GM18909 (cell line): ENCODE measurements around the gene TAF12.
A peak's percentile ranks its signal among the peaks of the same experiment; 100 is the strongest.
"Not testable (repeated sequence)": the region's sequence is repeated elsewhere in the genome, so short reads cannot be mapped to it uniquely, and the experiment has no call there.

ENCODE experiments used
- ATAC-seq: cut with Tn5 transposase; IDR thresholded peaks from one replicate; pipeline ENCODE4 v1.9.1; 2021; ENCODE audit warnings: mild to moderate bottlenecking; ENCODE audit not compliant: unreplicated experiment, poor library complexity

TAF12 gene

GRCh38 chr1:28586585-28587391 is 56.1 kb downstream of the TAF12 start:
- not testable (repeated sequence) for ATAC-seq

- no peak for ATAC-seq
These were observed 60.6 kb downstream of the TAF12 start for GRCh38 chr1:28582248-28582615.

GRCh38 chr1:28581531-28582247 is 61.2 kb downstream of the TAF12 start:
- ATAC-seq = peak; percentile 87

- ATAC-seq = peak; percentile 5
These were observed 61.9 kb downstream of the TAF12 start for GRCh38 chr1:28580722-28581530.

GRCh38 chr1:28579401-28579800 is 63.5 kb downstream of the TAF12 start:
- ATAC-seq = no peak

GRCh38 chr1:28578696-28579218 is 64.1 kb downstream of the TAF12 start:
- no peak for ATAC-seq

- no peak for ATAC-seq
These were observed 64.9 kb downstream of the TAF12 start for GRCh38 chr1:28577738-28578536.

- no peak for ATAC-seq
These were observed 65.7 kb downstream of the TAF12 start for GRCh38 chr1:28577052-28577678.

- ATAC-seq = no peak
These were observed 69.3 kb downstream of the TAF12 start for GRCh38 chr1:28573564-28573963.

- ATAC-seq = not testable (repeated sequence)
These were observed 70.0 kb downstream of the TAF12 start for GRCh38 chr1:28572891-28573290.

- no peak for ATAC-seq
These were observed 71.0 kb downstream of the TAF12 start for GRCh38 chr1:28571911-28572310.

- no peak for ATAC-seq
These were observed 75.9 kb downstream of the TAF12 start for GRCh38 chr1:28566931-28567330.

GRCh38 chr1:28565726-28566125 is 77.1 kb downstream of the TAF12 start:
- no peak for ATAC-seq

GRCh38 chr1:28565040-28565439 is 77.8 kb downstream of the TAF12 start:
- no peak for ATAC-seq

- ATAC-seq = no peak
These were observed 78.6 kb downstream of the TAF12 start for GRCh38 chr1:28564310-28564709.

GRCh38 chr1:28560886-28561285 is 82.0 kb downstream of the TAF12 start:
- ATAC-seq = no peak
